Measurements from ENCODE around the gene ANKRD37. TPM values are rescaled to one million over a fixed set of nuclear protein-coding genes. Genes with fewer than 3 reads are reported as not detected.
"Not testable (repeated sequence)": the region's sequence is repeated elsewhere in the genome, so short reads cannot be mapped to it uniquely, and the experiment has no call there.

The ANKRD37 gene
- total RNA-seq, 1 donor from 2014 or later = 16.3 TPM

DNA sequence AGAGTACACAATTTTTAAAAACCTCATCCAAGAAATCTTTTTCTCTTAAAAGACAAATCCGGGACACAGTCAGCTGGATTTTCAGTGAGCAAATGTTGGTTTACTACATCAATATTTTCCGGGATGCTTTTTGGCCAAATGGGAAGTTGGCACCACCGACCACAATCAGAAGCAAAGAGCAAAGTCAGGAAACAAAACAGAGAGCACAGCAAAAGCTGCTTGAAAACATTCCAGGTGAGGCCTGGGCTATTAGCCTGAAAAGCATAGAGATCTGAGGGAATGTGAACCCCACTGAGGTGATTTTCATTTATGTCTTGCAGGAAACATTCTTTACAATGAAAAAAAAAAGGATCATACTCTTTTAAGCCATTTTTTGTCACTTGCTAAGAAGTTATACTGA, 34.8 kb upstream of the ANKRD37 start:
- H3K27ac Mint-ChIP-seq = no peak overlapping the region
- H2AFZ ChIP-seq (replicated peaks) = no peak overlapping the region
- no peaks in the 10 kb centered on the region for H3K9me3 ChIP-seq (ENCODE audit: low read depth)
- no peaks in the 10 kb centered on the region for H3K9me3 Mint-ChIP-seq
- DNase-seq (ENCODE audit: low spot score) = no peak
- no peaks in the 10 kb centered on the region for H4K20me1 ChIP-seq (ENCODE audit: low read depth)
- no peaks in the 10 kb centered on the region for H3K4me1 ChIP-seq
- H3K4me2 ChIP-seq = no peak overlapping the region
- no peaks in the 10 kb centered on the region for H3K79me2 ChIP-seq (ENCODE audit: low read depth)
- H3K27me3 ChIP-seq = no peaks in the 10 kb centered on the region
- H3F3A ChIP-seq (ENCODE audit: low read depth) = no peaks in the 10 kb centered on the region
- peaks cover 8% of the 10 kb centered on the region for H3K4me1 Mint-ChIP-seq
- no peaks in the 10 kb centered on the region for H3K27me3 Mint-ChIP-seq (ENCODE audit: insufficient read depth, low read depth)
- H3K9ac ChIP-seq = no peak overlapping the region
- no peak overlapping the region for H3K4me3 Mint-ChIP-seq
- H3K36me3 Mint-ChIP-seq = peaks cover 16% of the 10 kb centered on the region
- no peak overlapping the region for H3K27ac ChIP-seq
- no peak for TF ChIP-seq EZH2 (IDR thresholded peaks at IDR 0.05)
- no peak for TF ChIP-seq EZH2phosphoT487 (IDR thresholded peaks at IDR 0.05)
- TF ChIP-seq, protein P1, sequence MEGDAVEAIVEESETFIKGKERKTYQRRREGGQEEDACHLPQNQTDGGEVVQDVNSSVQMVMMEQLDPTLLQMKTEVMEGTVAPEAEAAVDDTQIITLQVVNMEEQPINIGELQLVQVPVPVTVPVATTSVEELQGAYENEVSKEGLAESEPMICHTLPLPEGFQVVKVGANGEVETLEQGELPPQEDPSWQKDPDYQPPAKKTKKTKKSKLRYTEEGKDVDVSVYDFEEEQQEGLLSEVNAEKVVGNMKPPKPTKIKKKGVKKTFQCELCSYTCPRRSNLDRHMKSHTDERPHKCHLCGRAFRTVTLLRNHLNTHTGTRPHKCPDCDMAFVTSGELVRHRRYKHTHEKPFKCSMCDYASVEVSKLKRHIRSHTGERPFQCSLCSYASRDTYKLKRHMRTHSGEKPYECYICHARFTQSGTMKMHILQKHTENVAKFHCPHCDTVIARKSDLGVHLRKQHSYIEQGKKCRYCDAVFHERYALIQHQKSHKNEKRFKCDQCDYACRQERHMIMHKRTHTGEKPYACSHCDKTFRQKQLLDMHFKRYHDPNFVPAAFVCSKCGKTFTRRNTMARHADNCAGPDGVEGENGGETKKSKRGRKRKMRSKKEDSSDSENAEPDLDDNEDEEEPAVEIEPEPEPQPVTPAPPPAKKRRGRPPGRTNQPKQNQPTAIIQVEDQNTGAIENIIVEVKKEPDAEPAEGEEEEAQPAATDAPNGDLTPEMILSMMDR (IDR thresholded peaks at IDR 0.05) = no peak
- no peaks in the 10 kb centered on the region for H3K36me3 ChIP-seq
- no peak overlapping the region for H3K4me3 ChIP-seq

DNA sequence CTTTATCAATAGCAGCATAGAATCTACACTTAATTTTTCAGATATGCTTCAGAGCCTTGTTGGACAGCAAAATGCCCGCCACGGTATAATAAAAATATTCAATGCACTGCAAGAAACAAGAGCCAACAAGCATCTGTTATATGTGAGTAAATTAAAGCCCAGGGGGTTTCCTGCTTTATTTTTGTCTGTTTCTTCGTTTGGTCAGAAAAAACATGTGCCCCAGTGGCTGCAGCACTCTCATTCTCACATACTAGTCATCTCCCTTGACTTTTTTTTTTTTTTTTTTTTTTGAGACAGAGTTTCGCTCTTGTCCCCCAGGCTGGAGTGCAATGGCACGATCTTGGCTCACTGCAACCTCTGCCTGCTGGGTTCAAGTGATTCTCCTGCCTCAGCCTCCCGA, 34.1 kb upstream of the ANKRD37 start:
- peaks cover 16% of the 10 kb centered on the region for H3K36me3 Mint-ChIP-seq
- not testable (repeated sequence) for H3K36me3 ChIP-seq; H3K79me2 ChIP-seq (ENCODE audit: low read depth); H3K4me1 ChIP-seq; H3K9me3 Mint-ChIP-seq; H3K4me1 Mint-ChIP-seq; H3K27ac Mint-ChIP-seq; H3K9ac ChIP-seq; H3K4me2 ChIP-seq; H3F3A ChIP-seq (ENCODE audit: low read depth); H3K27me3 ChIP-seq; H3K4me3 Mint-ChIP-seq; H3K27me3 Mint-ChIP-seq (ENCODE audit: insufficient read depth, low read depth); H2AFZ ChIP-seq (replicated peaks); H3K27ac ChIP-seq; H3K4me3 ChIP-seq; DNase-seq (ENCODE audit: low spot score); H4K20me1 ChIP-seq (ENCODE audit: low read depth); H3K9me3 ChIP-seq (ENCODE audit: low read depth)

DNA sequence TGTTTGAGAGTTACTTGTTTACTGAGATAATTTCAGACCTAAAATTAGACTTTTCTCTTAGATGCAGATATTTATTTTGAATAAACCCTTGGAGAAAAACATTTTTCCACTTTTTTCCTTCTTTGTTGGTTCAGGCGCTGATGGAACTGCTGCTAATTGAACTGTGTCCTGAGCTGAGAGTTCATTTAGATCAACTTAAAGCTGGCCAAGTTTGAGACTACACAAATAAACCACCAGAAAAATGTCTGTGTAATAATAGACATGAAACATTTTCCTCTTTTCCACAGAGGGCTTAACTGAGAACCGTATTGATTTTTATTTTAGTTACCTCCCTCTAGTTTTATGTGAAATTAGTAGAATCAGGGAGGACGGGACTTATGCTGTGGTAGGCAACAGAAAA, 33.4 kb upstream of the ANKRD37 start:
- no peaks in the 10 kb centered on the region for H3K27me3 ChIP-seq
- no peaks in the 10 kb centered on the region for H3K36me3 ChIP-seq
- no peaks in the 10 kb centered on the region for H4K20me1 ChIP-seq (ENCODE audit: low read depth)
- Mint-ChIP-seq H3K36me3 (peaks cover 14% of the 10 kb centered on the region), H3K27ac (no peak overlapping the region), H3K9me3 (no peaks in the 10 kb centered on the region), H3K4me3 (no peak overlapping the region), H3K27me3 (ENCODE audit: insufficient read depth, low read depth) (no peaks in the 10 kb centered on the region), H3K4me1 (peaks cover 8% of the 10 kb centered on the region)
- H3K79me2 ChIP-seq (ENCODE audit: low read depth) = no peaks in the 10 kb centered on the region
- H2AFZ ChIP-seq (replicated peaks) = no peak overlapping the region
- no peak for TF ChIP-seq EZH2 (IDR thresholded peaks at IDR 0.05)
- TF ChIP-seq EZH2phosphoT487 (IDR thresholded peaks at IDR 0.05) = no peak
- TF ChIP-seq, protein P1 (IDR thresholded peaks at IDR 0.05) = no peak
- H3K4me2 ChIP-seq = no peak overlapping the region
- no peak overlapping the region for H3K4me3 ChIP-seq
- H3K9ac ChIP-seq = no peak overlapping the region
- no peaks in the 10 kb centered on the region for H3K4me1 ChIP-seq
- no peaks in the 10 kb centered on the region for H3K9me3 ChIP-seq (ENCODE audit: low read depth)
- no peak overlapping the region for H3K27ac ChIP-seq
- H3F3A ChIP-seq (ENCODE audit: low read depth) = no peaks in the 10 kb centered on the region
- DNase-seq (ENCODE audit: low spot score) = no peak

DNA sequence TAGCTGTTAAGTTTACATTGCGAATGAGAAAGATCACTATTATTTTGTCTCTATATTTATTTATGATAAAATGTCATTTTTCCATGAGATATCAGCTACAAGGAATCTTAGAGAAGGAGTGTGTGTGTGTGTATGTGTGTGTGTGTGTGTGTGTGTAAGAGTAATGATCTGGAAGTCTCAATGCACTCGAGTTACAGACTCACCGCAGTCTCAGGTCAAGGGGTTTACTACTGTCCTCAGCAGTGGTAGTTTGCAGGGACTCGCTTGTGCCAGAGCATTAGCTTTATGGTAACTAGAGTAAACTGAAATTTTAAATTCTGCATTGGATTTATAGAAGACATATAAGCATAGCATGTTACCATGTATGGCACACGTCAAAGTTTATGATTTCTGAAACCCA, 31.8 kb upstream of the ANKRD37 start:
- H3K27me3 Mint-ChIP-seq (ENCODE audit: insufficient read depth, low read depth) = no peaks in the 10 kb centered on the region
- H3K9ac ChIP-seq = no peak overlapping the region
- no peaks in the 10 kb centered on the region for H3K9me3 ChIP-seq (ENCODE audit: low read depth)
- no peak overlapping the region for H3K4me2 ChIP-seq
- H3F3A ChIP-seq (ENCODE audit: low read depth) = no peaks in the 10 kb centered on the region
- H3K4me1 Mint-ChIP-seq = peaks cover 5% of the 10 kb centered on the region
- TF ChIP-seq, protein P1 (IDR thresholded peaks at IDR 0.05) = no peak
- TF ChIP-seq EZH2phosphoT487 (IDR thresholded peaks at IDR 0.05) = no peak
- no peak for TF ChIP-seq EZH2 (IDR thresholded peaks at IDR 0.05)
- no peaks in the 10 kb centered on the region for H3K79me2 ChIP-seq (ENCODE audit: low read depth)
- H3K4me1 ChIP-seq = peaks cover 4% of the 10 kb centered on the region
- DNase-seq (ENCODE audit: low spot score) = no peak
- no peaks in the 10 kb centered on the region for H3K36me3 ChIP-seq
- no peaks in the 10 kb centered on the region for H4K20me1 ChIP-seq (ENCODE audit: low read depth)
- H3K9me3 Mint-ChIP-seq = no peaks in the 10 kb centered on the region
- no peak overlapping the region for H3K4me3 ChIP-seq
- H3K27ac ChIP-seq = no peak overlapping the region
- H3K36me3 Mint-ChIP-seq = peaks cover 9% of the 10 kb centered on the region
- H3K27ac Mint-ChIP-seq = no peak overlapping the region
- no peak overlapping the region for H2AFZ ChIP-seq (replicated peaks)
- H3K4me3 Mint-ChIP-seq = no peak overlapping the region
- no peaks in the 10 kb centered on the region for H3K27me3 ChIP-seq

Measured in neural progenitor cell (in vitro differentiated cells).